HG03520 (cell line): ENCODE measurements around the gene LRRFIP1.
"Not testable (repeated sequence)": the region's sequence is repeated elsewhere in the genome, so short reads cannot be mapped to it uniquely, and the experiment has no call there.

Experiments
- ATAC-seq: cut with Tn5 transposase; IDR thresholded peaks from one replicate; pipeline ENCODE4 v1.9.1; 2021; ENCODE audit warnings: mild to moderate bottlenecking, moderate library complexity; ENCODE audit not compliant: unreplicated experiment

LRRFIP1 gene

GRCh38 chr2:237682856-237683670 lies 55.7 kb downstream of the LRRFIP1 start:
- no peak for ATAC-seq

GRCh38 chr2:237685408-237685807 lies 58.0 kb downstream of the LRRFIP1 start:
- ATAC-seq = no peak

DNA sequence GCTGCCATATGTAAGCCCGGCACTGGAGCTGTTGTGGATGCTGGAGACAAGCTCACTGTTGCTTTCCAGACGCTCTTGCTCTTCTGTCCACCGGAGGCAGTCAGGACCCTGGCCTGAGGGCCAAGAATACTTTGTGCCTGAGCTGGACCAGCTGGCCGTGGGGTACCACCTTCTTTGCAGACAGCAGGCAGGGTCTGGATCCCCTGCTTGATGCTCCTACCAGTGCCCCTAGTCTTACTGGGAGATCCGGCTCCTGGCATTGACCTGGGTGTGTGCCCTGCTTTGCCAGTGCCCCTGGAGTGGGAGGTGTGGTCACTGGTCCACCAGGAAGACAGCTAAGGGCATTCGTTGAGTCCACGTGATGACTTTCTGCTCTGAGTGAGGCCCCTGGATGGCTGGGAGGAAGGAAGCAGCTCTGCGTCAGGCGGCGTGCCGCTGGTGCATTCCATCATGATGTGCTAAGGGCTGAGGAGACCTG lies 59.3 kb downstream of the LRRFIP1 start:
- no peak for ATAC-seq

GRCh38 chr2:237688081-237688480 lies 60.7 kb downstream of the LRRFIP1 start:
- no peak for ATAC-seq

- ATAC-seq = not testable (repeated sequence)
Measured at GRCh38 chr2:237688541-237688940, 61.2 kb downstream of the LRRFIP1 start.

DNA sequence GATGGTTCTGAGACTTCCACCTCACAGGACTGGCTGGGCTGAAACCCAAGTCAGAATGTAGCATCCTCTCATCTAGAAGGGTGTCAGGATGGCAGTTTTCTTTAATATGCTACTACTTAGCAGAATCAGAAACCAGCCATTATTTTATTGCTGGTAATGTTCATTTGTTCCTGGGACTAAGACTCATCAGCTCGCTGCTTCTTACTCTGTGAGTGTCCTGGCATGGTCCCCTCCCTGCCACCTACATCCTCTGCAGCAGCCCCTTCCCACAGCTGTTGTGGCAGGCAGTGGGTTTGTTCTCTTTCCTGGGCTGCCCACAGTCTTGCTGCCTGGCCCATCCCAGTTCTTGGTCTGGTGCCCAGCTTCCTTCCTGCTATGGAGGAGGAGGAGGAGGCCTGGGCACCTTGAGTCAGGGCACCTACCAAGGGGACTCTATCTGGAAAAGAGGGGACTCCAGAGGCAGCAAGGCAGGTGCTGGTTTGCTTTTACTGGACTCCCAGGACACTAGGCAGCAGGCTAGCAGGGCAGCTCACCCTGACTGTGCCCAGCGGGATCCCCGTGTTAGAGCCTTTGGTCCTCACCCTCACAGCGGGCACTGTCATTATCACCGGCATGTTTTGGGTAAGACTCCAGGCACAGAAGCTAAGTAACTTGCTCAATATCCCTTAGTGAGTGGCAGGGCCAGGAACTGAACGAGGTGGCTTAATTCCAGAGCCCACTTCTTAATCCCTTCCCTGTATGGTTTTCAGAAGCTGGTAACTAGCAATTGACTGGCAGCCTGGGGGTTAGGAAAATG lies 62.1 kb downstream of the LRRFIP1 start:
- ATAC-seq = no peak

GRCh38 chr2:237691029-237691907 lies 63.9 kb downstream of the LRRFIP1 start:
- ATAC-seq = peak; percentile 29

DNA sequence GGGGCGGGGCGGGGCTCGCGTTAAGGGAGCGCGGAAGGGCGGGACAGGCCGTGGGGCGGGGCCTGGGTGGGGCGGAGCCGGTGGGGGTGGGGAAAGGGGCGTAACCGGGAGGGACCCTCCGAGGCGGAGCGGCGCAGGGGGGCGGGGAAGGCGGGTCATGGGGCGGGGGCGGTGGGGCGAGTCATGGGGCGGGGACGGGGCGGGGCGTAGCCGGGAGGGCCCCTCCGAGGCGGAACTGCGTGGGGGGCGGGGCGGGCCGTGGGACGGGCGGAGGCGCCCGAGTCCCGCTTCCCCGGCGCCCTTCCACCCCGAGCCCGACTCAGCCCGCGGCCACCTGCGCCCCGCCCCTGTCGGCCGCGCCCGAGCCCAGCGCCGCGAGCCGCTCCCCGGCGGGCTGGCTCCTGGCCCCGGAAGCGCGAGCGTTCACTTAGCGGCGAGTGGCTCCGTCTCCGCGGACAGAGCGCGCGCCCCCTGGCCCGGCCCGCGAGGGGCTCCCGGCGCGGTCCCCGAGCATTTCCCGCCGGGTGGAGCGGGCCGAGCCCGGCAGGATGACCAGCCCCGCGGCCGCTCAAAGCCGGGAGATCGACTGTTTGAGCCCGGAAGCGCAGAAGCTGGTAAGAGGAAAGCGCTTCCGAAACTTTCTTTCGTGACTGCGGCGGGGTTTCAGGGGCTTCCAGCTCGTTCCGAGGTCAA lies 64.7 kb downstream of the LRRFIP1 start:
- ATAC-seq = peak; percentile 41

GRCh38 chr2:237692601-237693290 lies 65.4 kb downstream of the LRRFIP1 start:
- ATAC-seq = no peak

DNA sequence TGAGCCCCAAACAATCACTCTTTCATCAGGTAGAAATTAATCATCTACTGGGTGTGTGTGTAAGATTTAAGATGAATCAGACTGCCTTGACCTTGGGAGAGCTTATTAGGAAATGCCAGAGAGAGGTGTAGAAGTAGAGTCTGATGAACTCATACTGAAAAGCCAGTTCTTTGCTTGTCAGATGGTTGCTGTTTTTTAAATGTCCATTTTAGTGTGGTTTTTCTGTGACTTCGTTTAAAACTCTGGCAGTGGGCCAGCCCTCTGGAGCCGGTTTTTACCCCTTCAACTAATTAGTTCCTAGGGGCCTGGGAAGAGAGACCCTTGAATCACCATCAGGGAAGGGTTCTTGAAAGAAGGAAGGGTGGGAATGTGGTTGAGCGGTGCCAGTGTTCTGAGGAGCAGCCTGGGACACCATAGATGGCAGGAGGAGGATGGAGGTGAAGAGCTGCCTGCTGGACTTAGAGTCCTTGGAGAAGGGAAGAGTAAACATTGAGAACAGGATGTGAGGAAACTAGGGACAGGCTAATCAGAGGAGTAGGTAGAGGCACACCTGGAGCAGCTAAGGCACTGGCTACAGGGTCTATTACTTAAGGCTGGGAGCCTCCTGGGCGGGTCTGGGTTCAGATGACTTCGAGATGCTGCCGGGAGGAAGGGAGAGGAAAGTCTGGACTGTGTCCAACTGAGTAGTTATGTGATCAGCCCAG lies 66.1 kb downstream of the LRRFIP1 start:
- no peak for ATAC-seq

- ATAC-seq = no peak
Measured at GRCh38 chr2:237694415-237695194, 67.2 kb downstream of the LRRFIP1 start.

GRCh38 chr2:237695201-237695780 lies 67.9 kb downstream of the LRRFIP1 start:
- ATAC-seq = no peak

GRCh38 chr2:237696461-237696860 lies 69.1 kb downstream of the LRRFIP1 start:
- no peak for ATAC-seq

DNA sequence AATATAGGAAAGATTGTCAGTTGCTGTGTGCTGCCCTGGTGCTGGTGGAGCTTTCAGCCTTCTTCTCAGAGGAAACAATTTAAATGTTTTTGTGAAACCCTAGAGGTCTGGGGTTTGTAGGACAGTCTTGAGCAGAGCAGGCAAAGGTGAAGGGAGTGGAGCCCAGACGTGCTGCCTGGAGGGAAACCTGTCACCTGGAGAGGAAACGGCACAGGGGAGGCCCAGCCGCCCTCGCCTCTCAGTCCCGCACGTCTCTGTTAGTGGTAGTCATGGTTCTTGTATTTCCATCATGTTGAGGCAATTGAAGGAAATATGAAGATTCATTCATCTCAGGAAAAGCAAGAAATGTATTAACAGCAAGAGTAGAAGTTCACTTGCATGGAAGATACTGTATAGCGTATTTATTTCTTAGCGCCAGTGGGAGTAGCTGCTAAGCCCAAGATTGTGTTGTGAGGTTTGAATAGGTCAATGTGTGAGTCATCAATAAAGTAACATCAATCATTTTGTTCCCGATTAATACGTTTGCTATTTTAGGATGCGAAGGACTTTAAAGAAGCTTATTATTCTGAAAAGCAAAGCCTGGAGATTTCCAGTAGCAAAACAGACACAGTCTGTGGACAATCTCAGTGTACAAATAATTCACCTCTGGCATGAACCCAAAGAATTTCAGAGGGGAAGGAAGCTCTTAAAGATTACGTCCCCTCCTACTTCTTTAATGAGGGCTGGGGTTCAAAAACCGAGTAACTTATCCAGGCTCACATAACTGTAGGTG lies 70.4 kb downstream of the LRRFIP1 start:
- ATAC-seq = no peak

DNA sequence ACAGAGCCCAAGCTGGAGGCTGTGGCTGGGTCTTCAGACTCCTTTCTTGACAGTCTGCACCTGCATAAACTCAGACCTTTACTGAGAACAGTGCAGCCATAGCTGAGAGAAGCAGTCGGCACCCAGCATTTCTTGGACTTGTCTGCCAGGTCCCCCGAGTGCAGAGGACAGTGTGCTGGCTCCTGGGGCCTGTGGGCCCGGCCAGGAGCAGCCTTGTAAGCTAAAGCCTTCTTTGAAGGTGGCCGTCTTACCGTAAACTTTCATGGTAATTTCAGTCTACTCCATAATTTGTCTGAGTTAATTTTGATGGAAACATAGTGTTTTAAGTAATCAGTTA lies 70.9 kb downstream of the LRRFIP1 start:
- no peak for ATAC-seq

DNA sequence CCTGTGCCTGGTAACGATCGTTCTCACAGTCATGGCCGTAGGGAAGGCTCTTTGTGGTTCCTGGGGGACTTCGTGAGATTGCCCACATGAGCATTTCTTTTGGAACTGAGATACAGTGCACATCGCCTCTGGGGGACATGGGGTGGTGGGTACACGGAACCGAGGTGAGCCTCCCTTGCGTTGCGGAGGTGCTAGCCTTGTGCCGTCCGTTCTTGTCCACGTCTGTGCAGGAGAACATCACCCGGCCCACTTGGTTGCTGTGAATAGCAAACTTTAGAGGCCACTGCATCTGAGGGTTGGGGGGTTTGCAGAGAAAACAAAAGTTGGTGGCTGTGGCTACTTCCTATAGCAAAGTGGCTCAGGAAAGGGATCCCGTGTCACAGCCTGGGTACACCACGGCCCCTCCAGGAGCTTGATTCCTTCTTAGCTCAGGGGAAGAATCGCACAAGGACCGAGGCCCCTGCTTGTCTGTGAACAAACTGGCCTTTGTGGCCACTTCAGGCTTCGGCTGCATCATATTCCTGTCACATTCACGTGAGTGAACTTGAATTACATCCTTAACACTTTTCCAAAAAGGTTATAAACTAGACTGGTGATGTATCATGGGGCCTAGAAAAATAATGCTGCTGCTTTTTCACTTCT lies 72.6 kb downstream of the LRRFIP1 start:
- no peak for ATAC-seq

DNA sequence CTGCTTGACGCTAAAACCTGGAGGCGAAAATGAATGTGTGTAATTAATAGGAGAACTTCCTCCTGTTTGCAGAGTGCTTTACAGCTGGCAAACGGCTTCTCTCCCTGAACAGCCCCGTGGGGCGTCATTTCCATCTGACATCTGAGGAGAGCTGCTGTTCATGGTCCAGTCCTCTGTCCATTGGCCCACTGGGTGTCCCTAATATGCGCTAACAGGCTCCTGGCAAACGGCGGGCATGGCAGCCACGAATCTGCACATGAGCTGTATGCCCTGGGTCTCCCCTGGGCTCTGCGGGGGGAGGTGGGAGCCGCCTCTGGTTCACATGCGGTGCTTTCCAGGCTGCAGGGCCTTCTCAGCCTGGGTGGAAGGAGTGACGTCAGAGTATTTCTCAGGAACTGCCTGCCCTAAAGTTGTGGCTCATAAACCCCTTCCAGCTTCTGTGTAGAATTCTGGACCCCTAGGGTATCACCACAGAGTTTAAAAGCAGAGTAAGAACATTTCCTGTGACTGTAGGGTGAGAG lies 73.2 kb downstream of the LRRFIP1 start:
- peak; percentile 33 for ATAC-seq
